Measurements from ENCODE around the gene YIPF2. TPM values are rescaled to one million over a fixed set of nuclear protein-coding genes. Genes with fewer than 3 reads are reported as not detected.

Gene YIPF2
- total RNA-seq, 2 experiments from 2014 or later, result 21.1 to 21.7 TPM

- Mint-ChIP-seq H3K27me3 (no peaks in the 10 kb centered on the region), H3K27ac (no peak overlapping the region), H3K36me3 (ENCODE audit: low read depth) (no peaks in the 10 kb centered on the region), H3K4me1 (ENCODE audit: low read depth) (peaks cover 26% of the 10 kb centered on the region), H3K4me3 (no peak overlapping the region), H3K9me3 (no peaks in the 10 kb centered on the region)
- H3K36me3 ChIP-seq (ENCODE audit: insufficient read depth, low read length), result peaks cover 5% of the 10 kb centered on the region
- ChIA-PET POLR2A (interaction anchor here (1.0 to 1.1 kb wide), 2 partner anchors 41 to 159 kb away, joined by 3 read pairs; partner anchors contain the start of genes DNM2 and TMED1), CTCF (interaction anchor here (0.7 to 1.1 kb wide), 2 partner anchors 12 to 65 kb away, joined by 3 to 4 read pairs; no protein-coding TSS in a partner anchor)
- H3K9me3 ChIP-seq (ENCODE audit: control insufficient read depth in 1 of 2, insufficient read depth in 1 of 2, low read length in 2 of 2), result no peaks in the 10 kb centered on the region
- ATAC-seq (ENCODE audit: poor library complexity) (no peak), DNase-seq (no peak)
- H3K4me3 ChIP-seq (ENCODE audit: low read length), result no peak overlapping the region
- no peak overlapping the region for H3K27ac ChIP-seq (ENCODE audit: low read depth in 1 of 2, low read length in 2 of 2)
- intact Hi-C loops (cut with DNase I, micrococcal nuclease), result loop anchor here in 1 of 2 experiments (10.0 kb wide), 1 partner anchor 48 kb away; the partner anchor contains the start of genes TIMM29 and YIPF2
- peaks cover 38% of the 10 kb centered on the region for H3K4me1 ChIP-seq (ENCODE audit: insufficient read depth, low read length)
- no peaks in the 10 kb centered on the region for H3K27me3 ChIP-seq (ENCODE audit: control insufficient read depth in 1 of 2, insufficient read depth in 2 of 2, low read length in 2 of 2)
- TF ChIP-seq CTCF (IDR thresholded peaks at IDR 0.05), result no peak
These were observed 51.8 kb downstream of the YIPF2 start for GRCh38 chr19:10876459-10877240.

GRCh38 chr19:10874024-10874423 is 54.4 kb downstream of the YIPF2 start:
- no peaks in the 10 kb centered on the region for H3K27me3 ChIP-seq (ENCODE audit: control insufficient read depth in 1 of 2, insufficient read depth in 2 of 2, low read length in 2 of 2)
- H3K4me3 Mint-ChIP-seq, result peak overlapping the region; percentile 66
- ATAC-seq (ENCODE audit: poor library complexity) (no peak), DNase-seq (no peak)
- H3K4me1 ChIP-seq (ENCODE audit: insufficient read depth, low read length), result peaks cover 39% of the 10 kb centered on the region
- H3K4me1 Mint-ChIP-seq (ENCODE audit: low read depth), result peaks cover 26% of the 10 kb centered on the region
- H3K9me3 ChIP-seq (ENCODE audit: control insufficient read depth in 1 of 2, insufficient read depth in 1 of 2, low read length in 2 of 2), result no peaks in the 10 kb centered on the region
- ChIA-PET CTCF (no interaction called here), POLR2A (interaction anchor here (1.6 to 2.1 kb wide), 2 partner anchors 10 to 38 kb away, joined by 4 to 12 read pairs; partner anchors contain the start of gene TMED1)
- H3K27me3 Mint-ChIP-seq, result no peaks in the 10 kb centered on the region
- no peaks in the 10 kb centered on the region for H3K9me3 Mint-ChIP-seq
- H3K36me3 Mint-ChIP-seq (ENCODE audit: low read depth), result no peaks in the 10 kb centered on the region
- no peak for TF ChIP-seq CTCF (IDR thresholded peaks at IDR 0.05)
- H3K36me3 ChIP-seq (ENCODE audit: insufficient read depth, low read length), result no peaks in the 10 kb centered on the region
- intact Hi-C loops (cut with DNase I, micrococcal nuclease), result loop anchor here in 1 of 2 experiments (5.0 to 10.0 kb wide), 2 partner anchors 51 to 503 kb away; partner anchors contain the start of genes TIMM29 and YIPF2
- H3K27ac Mint-ChIP-seq, result peak overlapping the region; percentile 51
- no peak overlapping the region for H3K27ac ChIP-seq (ENCODE audit: low read depth in 1 of 2, low read length in 2 of 2)
- H3K4me3 ChIP-seq (ENCODE audit: low read length), result no peak overlapping the region

GRCh38 chr19:10872546-10873107 is 55.8 kb downstream of the YIPF2 start:
- TF ChIP-seq CTCF (IDR thresholded peaks at IDR 0.05), result no peak
- CTCF ChIA-PET, result interaction anchor here (0.9 to 1.5 kb wide), 2 partner anchors 9 to 155 kb away, joined by 3 to 7 read pairs; no protein-coding TSS in a partner anchor
- H3K4me3 Mint-ChIP-seq, result peak overlapping the region; percentile 86
- no peak for ATAC-seq (ENCODE audit: poor library complexity)
- no peaks in the 10 kb centered on the region for H3K27me3 Mint-ChIP-seq
- peak overlapping the region; percentile 69 for H3K4me3 ChIP-seq (ENCODE audit: low read length)
- H3K4me1 Mint-ChIP-seq (ENCODE audit: low read depth), result peaks cover 18% of the 10 kb centered on the region
- H3K4me1 ChIP-seq (ENCODE audit: insufficient read depth, low read length), result peaks cover 32% of the 10 kb centered on the region
- no peaks in the 10 kb centered on the region for H3K36me3 Mint-ChIP-seq (ENCODE audit: low read depth)
- POLR2A ChIA-PET, result interaction anchor here (1.1 to 2.5 kb wide), 3 partner anchors 15 to 155 kb away, joined by 4 to 21 read pairs (median 12); partner anchors contain the start of genes DNM2 and TMED1
- H3K27ac ChIP-seq (ENCODE audit: low read depth in 1 of 2, low read length in 2 of 2), result no peak overlapping the region
- H3K27ac Mint-ChIP-seq, result peak overlapping the region; percentile 31
- intact Hi-C loops (cut with DNase I, micrococcal nuclease), result loop anchor here in 1 of 2 experiments (5.0 to 10.0 kb wide), 2 partner anchors 52 to 505 kb away; partner anchors contain the start of genes TIMM29 and YIPF2
- DNase-seq, result no peak
- H3K9me3 ChIP-seq (ENCODE audit: control insufficient read depth in 1 of 2, insufficient read depth in 1 of 2, low read length in 2 of 2), result no peaks in the 10 kb centered on the region
- H3K9me3 Mint-ChIP-seq, result no peaks in the 10 kb centered on the region
- no peaks in the 10 kb centered on the region for H3K36me3 ChIP-seq (ENCODE audit: insufficient read depth, low read length)
- H3K27me3 ChIP-seq (ENCODE audit: control insufficient read depth in 1 of 2, insufficient read depth in 2 of 2, low read length in 2 of 2), result no peaks in the 10 kb centered on the region

Other genes starting within 250 kb of the YIPF2 start
- gene QTRT1, start 227.2 kb downstream of the YIPF2 start, total RNA-seq, result 10 to 100 TPM; 48.6 to 53.3 TPM
- gene DNM2, start 210.6 kb downstream of the YIPF2 start, total RNA-seq, result 100 to 1,000 TPM; 279 to 286 TPM
- 1 to 10 TPM; 6.7 to 7.0 TPM for gene TMED1, start 92.4 kb downstream of the YIPF2 start, total RNA-seq
- gene C19orf38, start 80.2 kb downstream of the YIPF2 start, total RNA-seq, result 1 to 10 TPM; 1.8 to 2.1 TPM
- gene CARM1, start 57.1 kb downstream of the YIPF2 start, total RNA-seq, result 10 to 100 TPM; 17.5 to 18.0 TPM
- gene TIMM29, start 172 bp upstream of the YIPF2 start, total RNA-seq, result 10 to 100 TPM; 22.6 to 24.8 TPM
- 10 to 100 TPM; 69.6 to 74.5 TPM for gene SMARCA4, start 32.4 kb upstream of the YIPF2 start, total RNA-seq
- gene LDLR, start 160.8 kb upstream of the YIPF2 start, total RNA-seq, result 10 to 100 TPM; 32.5 to 34.0 TPM
- gene SPC24, start 227.1 kb upstream of the YIPF2 start, total RNA-seq, result 1 to 10 TPM in 1 of 2 experiments, under 1 TPM in 1; 0.59 to 1.5 TPM